Measurements from ENCODE around the gene BMERB1.
"Not testable (repeated sequence)": the region's sequence is repeated elsewhere in the genome, so short reads cannot be mapped to it uniquely, and the experiment has no call there.

Gene BMERB1

DNA sequence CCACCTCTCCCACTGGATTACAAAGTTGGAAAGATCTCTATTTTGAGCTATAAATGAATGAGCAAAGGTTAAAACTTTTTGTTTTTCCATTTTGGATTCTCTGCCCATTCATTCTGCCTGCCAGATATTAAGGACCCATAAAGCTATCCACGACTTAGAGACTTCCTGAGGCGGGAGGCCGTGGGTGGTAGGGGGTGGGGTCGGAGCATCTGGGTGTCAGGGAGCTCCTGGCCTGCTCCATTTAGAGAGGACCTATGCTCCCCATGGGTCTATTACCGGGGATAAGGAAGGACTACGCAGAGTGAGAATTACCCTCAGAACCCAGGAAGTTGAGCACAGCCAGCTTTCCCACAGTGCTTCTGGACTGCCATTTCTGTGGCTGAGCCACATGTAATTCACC, 162.7 kb downstream of the BMERB1 start:
- DNase-seq (ENCODE audit: low read depth in 1 of 2, low spot score in 1 of 2), result no peak
- in situ Hi-C loops (cut with HindIII; ENCODE audit: low pct_unique_long_range_greater_than_20kb, low sequenced_read_pairs), result no loop called here
- TF ChIP-seq JUND (IDR thresholded peaks at IDR 0.05; ENCODE audit: low read depth), result no peak

DNA sequence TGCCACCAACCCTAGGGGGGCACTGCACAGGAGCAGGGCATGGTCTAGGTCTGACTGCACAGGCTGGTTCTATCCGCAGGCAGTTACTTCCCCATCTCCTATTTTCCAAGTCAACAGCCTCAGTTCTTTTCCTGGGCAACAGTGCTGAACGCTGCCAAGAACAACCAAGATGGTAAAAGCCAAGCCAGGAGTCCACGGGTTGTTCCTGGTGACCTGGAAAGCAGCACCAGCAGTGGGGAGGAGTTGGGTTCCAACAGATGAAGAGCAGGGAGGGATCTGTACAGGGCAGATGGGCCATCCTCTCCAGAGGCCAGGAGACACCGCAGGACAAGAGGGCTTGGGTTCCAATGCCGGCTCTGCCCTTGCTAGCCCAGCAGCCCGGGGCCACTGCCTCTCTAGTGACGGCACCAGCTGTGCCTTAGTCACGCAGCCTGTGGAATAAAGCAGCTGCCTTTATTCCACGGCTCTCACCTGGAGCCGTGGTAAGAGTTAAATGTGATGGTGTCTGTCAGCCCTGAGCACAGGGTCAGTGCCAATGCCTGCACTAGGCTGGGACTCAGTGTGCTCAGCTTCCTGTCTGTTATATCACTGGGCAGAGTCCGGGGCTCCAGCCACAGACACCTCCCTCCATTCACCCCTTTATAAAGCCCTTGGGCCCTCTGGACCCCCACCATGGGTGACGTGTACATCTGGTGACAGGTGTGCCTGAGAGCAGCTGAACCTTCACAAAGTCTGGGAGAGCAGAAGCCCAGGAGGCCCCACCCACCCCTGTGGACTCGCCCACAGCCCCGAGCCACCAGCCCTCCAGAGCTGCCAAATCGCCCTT, 163.6 kb downstream of the BMERB1 start:
- in situ Hi-C loops (cut with HindIII; ENCODE audit: low pct_unique_long_range_greater_than_20kb, low sequenced_read_pairs), result no loop called here
- DNase-seq (ENCODE audit: low read depth in 1 of 2, low spot score in 1 of 2), result no peak
- TF ChIP-seq JUND (IDR thresholded peaks at IDR 0.05; ENCODE audit: low read depth), result no peak

DNA sequence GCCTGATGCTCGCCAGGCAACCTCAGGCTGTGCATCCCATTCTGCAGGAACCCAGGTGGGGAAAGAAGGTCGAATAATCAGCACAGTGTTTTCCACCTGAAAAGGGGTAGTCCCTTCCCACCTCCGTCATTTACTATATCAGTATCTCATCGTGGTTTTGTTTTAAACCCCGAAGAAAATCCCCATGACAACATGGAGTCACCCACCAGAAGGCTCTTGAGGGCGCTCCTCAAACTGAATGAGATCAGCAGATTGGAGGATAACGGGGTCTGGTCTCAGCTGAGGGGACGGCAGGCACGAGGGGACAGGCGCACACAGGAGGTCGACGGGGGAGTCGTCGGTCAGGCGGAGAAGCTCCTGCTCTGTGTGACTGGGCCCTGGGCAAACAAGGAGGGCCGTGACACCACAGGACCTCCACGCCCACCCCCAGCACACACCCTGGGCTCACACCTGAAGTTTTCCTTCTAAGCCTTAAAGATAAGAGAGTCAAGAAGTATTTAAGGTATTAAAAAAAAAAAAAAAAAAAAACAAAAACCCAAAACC, 164.3 kb downstream of the BMERB1 start:
- no peak for DNase-seq (ENCODE audit: low read depth in 1 of 2, low spot score in 1 of 2)
- TF ChIP-seq JUND (IDR thresholded peaks at IDR 0.05; ENCODE audit: low read depth), result no peak
- in situ Hi-C loops (cut with HindIII; ENCODE audit: low pct_unique_long_range_greater_than_20kb, low sequenced_read_pairs), result no loop called here

DNA sequence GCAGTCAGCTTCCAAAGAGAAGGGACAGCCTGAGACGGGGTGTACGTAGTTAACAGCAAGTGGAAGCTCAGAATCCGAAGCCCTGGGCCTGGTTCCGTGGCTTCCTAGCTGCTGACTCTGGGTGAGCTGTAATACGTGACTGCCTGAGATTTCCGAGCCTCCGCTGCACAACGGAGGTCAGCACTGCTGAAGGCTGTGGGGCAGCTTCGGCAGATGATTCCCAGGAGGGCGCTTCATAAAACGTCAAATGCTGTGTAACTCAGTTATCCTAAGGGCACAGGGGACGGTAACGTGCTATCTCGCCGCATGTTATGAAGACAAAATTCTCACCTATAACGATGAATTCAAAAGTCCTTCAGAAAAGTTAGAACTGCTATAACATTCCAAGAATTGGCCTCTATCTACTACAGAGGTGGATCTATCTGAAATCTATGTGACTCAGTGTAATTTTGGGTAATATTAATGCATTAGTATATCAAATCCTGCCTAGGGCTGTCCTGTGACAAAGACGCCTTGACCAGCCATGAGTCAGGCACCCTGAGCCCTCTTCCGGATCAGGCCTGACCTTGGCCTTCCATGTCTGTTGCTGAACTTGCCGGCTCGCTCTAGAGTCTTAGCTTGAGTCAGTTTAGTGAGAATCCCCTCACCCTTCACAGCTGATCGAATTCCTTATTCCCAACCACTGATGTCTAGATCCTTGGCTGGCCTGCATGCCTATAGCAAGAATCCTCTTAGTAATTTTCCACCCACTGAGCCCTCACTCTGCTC, 165.1 kb downstream of the BMERB1 start:
- in situ Hi-C loops (cut with HindIII; ENCODE audit: low pct_unique_long_range_greater_than_20kb, low sequenced_read_pairs), result no loop called here

DNA sequence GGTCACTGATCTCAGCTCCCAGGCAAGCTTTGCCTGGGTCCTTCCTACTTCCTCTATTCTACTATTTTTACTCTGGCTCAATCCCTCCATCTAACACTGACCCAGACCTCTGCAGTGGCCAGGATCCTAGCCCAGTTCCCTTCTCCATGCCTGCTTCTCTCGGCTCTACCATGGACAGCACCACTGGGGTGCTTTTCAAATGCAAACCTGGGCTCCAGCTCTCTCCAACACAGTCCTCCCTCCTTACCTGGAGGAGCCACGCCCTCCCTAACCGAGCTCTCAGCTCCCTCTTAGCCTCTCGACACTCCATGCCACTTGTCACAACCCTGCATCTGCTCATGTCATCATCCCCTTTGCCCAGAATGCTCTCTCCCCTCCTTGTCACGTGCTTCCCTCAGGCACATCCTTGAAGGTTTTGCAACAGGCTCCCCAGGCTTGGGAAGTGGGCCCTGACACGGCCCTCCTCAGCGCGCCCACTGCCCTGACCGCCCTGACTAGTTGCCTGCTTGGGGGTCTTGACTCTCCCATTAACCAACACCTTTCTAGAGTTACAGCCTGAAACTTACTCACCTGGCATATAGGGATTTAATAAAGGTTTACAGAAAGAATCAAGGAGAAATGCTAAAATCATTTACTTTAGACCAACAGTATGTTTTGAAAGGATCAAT, 167.0 kb downstream of the BMERB1 start:
- in situ Hi-C loops (cut with HindIII; ENCODE audit: low pct_unique_long_range_greater_than_20kb, low sequenced_read_pairs), result no loop called here
- TF ChIP-seq JUND (IDR thresholded peaks at IDR 0.05; ENCODE audit: low read depth), result no peak
- peak in 1 of 2 experiments; percentile 28 for DNase-seq (ENCODE audit: low read depth in 1 of 2, low spot score in 1 of 2)

More for the DNA sequence above, 165.1 kb downstream of the BMERB1 start:
- DNase-seq (ENCODE audit: low read depth in 1 of 2, low spot score in 1 of 2), result no peak
- TF ChIP-seq JUND (IDR thresholded peaks at IDR 0.05; ENCODE audit: low read depth), result no peak

DNA sequence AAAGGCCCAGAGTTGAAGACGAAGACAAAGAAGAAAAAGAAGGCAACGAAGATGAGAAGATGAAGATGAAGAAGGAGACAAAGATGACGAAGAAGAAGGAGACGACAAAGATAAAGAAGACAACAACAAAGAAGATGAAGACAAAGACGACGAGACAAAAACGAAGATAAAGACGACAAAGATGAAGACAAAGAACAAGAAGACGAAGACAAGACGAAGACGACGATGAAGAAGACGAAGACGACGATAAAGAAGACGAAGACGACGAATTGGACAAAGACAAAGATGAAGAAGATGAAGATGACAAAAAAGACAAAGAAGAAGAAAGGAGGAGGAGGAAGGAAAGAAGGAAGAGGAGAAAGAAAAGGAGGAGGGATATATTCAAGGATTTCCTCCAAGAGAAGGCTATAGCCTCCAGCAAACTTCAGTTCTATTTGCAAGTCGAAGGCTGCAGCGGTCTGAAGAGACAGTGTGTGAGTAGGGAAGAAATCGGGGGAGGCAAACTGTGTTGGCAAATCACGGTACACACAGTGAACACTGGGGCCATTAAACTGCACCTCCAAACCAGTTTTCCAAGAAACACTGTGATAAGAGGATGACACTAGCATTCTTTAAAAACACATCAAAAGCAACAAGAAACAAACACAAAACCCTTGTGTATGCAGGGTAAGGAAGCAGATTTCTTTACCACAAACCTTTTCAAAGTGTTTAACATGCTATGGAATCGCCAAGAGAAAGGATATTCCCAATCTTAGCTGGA, 168.1 kb downstream of the BMERB1 start:
- no peak for DNase-seq (ENCODE audit: low read depth in 1 of 2, low spot score in 1 of 2)
- no peak for TF ChIP-seq JUND (IDR thresholded peaks at IDR 0.05; ENCODE audit: low read depth)
- in situ Hi-C loops (cut with HindIII; ENCODE audit: low pct_unique_long_range_greater_than_20kb, low sequenced_read_pairs), result no loop called here

DNA sequence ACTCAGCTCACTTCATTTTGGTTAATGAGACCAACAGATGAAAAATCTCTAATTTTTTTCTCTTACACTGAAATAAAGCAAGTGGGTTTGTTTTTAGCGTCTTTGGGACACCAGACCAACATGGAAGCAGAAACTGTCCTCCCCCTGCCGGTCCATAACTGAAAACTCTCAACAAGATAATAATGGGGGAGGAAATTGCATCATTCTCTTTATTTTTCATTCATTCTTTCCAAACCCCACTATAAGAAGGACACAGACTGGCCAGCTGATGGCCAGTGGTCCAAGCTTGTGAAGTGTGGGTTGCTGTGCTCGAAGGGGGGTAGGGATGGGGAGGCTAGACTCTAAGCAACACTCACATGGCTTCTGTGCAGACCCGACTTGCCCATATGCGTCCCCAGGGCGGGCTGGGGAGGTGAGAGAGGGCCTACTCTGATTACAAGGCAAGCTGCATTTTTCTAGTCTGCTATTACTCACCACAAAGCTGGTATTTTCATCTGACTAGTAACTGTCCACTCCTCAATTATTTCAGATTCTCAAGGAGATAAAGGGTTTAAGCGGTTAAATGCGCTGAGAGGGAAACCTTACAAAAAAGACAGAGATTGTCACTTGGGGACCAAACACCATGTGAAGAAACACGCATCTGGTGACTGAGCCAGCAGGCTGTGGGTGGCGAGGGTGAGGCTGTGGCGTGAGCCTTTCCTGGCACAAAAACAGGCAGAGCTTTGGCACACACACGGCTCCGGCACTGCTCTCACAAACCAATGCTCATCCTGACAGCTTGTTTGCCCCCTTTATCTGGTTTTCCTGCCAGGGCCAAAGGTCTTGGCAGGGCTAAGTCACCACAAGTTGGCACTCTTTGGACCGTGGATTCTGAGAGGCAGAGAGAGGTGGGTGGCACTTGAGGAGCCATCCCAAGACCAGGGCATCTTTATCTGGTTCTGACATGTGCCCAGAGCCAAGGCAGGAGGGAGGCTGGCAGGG, 170.4 kb downstream of the BMERB1 start:
- DNase-seq (ENCODE audit: low read depth in 1 of 2, low spot score in 1 of 2), result no peak
- in situ Hi-C loops (cut with HindIII; ENCODE audit: low pct_unique_long_range_greater_than_20kb, low sequenced_read_pairs), result no loop called here
- no peak for TF ChIP-seq JUND (IDR thresholded peaks at IDR 0.05; ENCODE audit: low read depth)

DNA sequence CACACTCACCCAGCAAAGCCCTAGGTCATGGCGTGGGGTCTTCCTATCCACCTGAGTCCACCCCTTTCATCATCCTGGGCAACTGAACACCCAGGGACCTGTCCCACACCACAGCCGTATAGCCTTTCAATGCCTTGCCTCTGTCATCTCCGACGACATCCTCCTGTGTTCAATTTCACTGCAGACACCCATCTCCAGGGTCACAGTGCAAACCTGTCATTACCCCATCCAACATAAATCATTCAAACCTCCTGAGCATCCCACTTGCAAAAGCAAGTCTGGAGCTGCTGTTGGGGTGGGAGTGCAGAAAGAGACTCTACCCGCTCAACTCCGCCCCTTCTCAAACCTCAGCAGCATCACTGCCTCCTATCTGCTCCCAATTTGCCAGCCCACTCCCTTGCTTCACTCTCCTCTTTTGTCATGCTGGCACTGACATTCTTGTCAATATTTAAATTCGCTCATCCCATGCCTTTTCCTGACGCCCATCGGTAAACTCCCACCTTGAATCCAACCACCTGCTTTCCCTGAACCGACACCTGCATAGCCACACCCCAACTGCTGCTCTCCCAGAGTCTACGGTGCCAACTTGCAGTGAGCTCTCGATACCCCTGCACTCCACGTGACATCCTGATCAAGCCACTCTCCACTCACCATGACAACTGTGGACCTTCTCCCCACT, 171.6 kb downstream of the BMERB1 start:
- in situ Hi-C loops (cut with HindIII; ENCODE audit: low pct_unique_long_range_greater_than_20kb, low sequenced_read_pairs), result no loop called here
- no peak for DNase-seq (ENCODE audit: low read depth in 1 of 2, low spot score in 1 of 2)
- TF ChIP-seq JUND (IDR thresholded peaks at IDR 0.05; ENCODE audit: low read depth), result no peak

DNA sequence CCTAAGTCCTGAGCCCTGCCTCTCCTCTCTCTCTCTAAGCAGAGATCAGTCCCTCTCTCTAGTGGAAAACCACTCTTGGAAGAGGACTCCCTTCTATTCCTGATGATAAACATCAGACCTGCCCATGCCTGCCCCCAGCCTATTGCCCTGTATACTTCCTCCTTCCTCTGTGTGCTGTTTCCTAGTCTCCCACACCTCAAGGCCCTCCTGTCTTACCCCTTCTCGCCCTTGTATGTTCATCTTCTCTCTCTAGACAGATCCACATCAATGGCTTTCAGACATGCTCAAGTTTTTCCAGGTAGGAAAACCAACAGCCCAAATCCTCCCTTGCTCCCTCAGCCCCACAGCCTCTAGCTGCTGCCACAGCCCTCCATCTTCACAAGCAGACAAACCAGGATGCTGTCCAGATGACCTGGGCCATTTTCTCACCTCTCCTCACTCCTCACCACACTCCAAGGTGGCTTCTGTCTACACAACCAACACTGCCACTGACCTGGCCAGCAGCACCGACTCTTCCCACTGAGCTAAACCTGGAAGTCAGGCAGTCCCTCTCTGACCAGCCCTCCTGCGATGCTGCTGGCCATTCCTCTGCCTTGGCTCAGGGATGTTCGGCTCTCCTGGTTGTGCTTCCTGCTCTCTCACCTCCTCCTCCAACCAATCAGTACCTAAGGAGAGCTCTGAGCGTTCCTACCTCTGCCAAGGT, 172.3 kb downstream of the BMERB1 start:
- DNase-seq (ENCODE audit: low read depth in 1 of 2, low spot score in 1 of 2), result no peak
- TF ChIP-seq JUND (IDR thresholded peaks at IDR 0.05; ENCODE audit: low read depth), result no peak
- in situ Hi-C loops (cut with HindIII; ENCODE audit: low pct_unique_long_range_greater_than_20kb, low sequenced_read_pairs), result no loop called here

DNA sequence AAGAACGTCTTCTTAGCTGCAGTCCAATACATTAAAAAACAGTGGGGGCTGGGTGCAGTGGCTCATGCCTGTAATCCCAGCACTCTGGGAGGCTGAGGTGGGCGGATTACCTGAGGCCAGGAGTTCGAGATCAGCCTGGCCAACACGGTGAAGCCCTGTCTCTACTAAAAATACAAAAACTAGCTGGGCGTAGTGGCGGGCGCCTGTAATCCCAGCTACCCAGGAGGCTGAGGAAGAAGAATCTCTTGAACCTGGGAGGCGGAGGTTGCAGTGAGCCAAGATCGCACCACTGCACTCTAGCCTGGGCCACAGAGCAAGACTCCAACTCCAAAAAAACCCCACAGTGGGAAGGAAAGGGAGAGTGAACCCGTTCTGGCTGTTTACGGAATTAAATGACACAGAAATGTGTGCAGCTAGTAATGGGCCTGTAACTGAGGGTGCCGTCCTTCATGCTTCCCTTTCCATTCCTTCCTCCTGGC, 172.9 kb downstream of the BMERB1 start:
- DNase-seq (ENCODE audit: low read depth in 1 of 2, low spot score in 1 of 2); in situ Hi-C loops (cut with HindIII; ENCODE audit: low pct_unique_long_range_greater_than_20kb, low sequenced_read_pairs): not testable (repeated sequence)

Data from T47D (cell line).